ENCODE results near the gene ORC3.

The ORC3 gene

DNA sequence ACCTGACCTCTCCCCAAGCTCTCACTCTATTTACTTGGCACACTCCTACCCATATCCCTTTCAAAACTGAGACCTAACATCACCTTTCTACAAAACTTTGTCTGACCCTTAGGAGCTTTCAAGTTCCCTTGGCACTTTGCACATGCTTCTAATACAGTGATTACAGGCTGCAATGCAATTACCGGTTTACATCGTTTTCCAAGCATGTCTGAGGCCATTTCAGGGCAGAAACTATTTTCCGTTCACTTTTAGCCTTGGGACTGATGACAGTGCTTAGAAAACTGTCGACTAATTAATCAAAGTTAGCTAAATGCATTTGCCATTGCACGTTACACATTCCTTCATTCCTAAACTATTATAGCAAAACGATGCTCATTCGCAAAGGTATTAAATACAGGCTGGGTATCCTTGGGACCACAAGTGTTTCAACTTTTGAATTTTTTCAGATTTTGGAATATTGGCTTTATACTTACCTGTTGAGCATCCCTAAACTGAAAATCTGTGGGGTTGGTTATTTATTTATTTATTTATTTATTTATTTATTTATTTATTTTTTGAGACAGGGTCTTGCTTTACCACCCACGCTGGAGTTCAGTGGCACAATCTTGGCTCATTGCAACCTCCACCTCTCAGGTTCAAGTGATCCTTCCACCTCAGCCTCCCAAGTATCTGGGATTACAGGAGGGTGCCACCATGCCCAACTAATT is 3.4 kb upstream of the ORC3 start:
- TF ChIP-seq, protein P1, sequence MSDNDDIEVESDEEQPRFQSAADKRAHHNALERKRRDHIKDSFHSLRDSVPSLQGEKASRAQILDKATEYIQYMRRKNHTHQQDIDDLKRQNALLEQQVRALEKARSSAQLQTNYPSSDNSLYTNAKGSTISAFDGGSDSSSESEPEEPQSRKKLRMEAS (IDR thresholded peaks at IDR 0.05) = no peak
- TF ChIP-seq TEAD4 (IDR thresholded peaks at IDR 0.05) (no peak), EGR1 (IDR thresholded peaks at IDR 0.05) (no peak)
- TF ChIP-seq, protein P2, sequence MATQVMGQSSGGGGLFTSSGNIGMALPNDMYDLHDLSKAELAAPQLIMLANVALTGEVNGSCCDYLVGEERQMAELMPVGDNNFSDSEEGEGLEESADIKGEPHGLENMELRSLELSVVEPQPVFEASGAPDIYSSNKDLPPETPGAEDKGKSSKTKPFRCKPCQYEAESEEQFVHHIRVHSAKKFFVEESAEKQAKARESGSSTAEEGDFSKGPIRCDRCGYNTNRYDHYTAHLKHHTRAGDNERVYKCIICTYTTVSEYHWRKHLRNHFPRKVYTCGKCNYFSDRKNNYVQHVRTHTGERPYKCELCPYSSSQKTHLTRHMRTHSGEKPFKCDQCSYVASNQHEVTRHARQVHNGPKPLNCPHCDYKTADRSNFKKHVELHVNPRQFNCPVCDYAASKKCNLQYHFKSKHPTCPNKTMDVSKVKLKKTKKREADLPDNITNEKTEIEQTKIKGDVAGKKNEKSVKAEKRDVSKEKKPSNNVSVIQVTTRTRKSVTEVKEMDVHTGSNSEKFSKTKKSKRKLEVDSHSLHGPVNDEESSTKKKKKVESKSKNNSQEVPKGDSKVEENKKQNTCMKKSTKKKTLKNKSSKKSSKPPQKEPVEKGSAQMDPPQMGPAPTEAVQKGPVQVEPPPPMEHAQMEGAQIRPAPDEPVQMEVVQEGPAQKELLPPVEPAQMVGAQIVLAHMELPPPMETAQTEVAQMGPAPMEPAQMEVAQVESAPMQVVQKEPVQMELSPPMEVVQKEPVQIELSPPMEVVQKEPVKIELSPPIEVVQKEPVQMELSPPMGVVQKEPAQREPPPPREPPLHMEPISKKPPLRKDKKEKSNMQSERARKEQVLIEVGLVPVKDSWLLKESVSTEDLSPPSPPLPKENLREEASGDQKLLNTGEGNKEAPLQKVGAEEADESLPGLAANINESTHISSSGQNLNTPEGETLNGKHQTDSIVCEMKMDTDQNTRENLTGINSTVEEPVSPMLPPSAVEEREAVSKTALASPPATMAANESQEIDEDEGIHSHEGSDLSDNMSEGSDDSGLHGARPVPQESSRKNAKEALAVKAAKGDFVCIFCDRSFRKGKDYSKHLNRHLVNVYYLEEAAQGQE (IDR thresholded peaks at IDR 0.05; ENCODE audit: low read depth) = no peak
- TF ChIP-seq, protein P3, sequence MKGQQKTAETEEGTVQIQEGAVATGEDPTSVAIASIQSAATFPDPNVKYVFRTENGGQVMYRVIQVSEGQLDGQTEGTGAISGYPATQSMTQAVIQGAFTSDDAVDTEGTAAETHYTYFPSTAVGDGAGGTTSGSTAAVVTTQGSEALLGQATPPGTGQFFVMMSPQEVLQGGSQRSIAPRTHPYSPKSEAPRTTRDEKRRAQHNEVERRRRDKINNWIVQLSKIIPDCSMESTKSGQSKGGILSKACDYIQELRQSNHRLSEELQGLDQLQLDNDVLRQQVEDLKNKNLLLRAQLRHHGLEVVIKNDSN (IDR thresholded peaks at IDR 0.05) = no peak

DNA sequence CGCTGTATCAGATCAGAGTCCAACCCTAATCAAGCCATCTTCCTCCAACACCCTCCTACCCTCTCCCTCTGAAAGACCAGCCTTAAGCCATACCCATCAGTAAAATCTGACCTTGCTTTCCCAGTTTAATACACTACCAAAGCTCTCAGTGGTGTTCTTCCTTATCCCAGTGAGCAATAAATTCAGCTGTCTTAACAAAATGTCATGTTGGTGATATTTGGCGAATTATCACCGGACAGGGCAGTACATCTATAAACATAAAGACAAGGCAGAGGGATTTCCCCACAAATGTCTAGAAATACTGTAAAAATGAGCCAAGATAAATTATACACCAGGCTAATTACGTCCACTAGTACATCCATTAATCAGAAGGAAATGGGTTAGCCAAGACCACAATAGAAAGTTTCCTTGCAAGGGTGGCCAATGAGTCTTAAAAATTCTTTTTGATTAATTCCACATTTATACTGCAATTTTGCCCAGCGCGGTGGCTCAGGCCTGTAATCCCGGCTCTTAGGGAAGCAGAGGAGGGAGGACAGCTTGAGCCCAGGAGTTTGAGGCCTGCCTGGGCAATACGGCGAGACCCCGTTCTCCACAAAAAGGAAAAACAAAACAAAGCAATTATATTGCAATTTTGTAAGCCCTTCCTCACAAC is 1.1 kb upstream of the ORC3 start:
- no peak for TF ChIP-seq EGR1 (IDR thresholded peaks at IDR 0.05)
- no peak for TF ChIP-seq CEBPB (IDR thresholded peaks at IDR 0.05)
- no peak for TF ChIP-seq FOXM1 (IDR thresholded peaks at IDR 0.05; ENCODE audit: borderline replicate concordance, low read depth)
- TF ChIP-seq NFIC (IDR thresholded peaks at IDR 0.05) = no peak

DNA sequence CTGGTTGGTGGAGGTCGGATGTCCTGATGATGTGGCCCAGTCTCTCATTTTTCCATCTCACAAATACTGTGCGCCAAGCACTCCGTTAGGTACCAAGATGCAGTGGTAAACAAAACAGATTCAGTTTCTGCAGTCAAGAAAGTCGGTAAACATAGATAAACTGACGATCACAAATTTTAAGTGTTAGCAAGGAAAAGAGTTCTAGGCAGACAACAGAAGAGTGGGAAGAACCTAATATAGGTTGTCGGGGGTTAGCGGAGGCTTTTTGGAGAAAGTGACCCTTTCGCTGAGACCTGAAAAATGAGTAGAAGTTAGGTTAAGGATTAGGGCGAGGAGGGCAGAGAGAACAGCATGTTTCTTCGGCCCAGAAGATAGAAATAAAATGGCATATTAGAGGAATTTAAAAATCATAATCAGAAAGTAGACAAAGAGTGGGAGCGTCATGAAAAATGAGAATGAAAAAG is 514 bp downstream of the ORC3 start:
- TF ChIP-seq ZBTB7A (IDR thresholded peaks at IDR 0.05; ENCODE audit: low read depth) (no peak), NFIC (IDR thresholded peaks at IDR 0.05) (no peak), TAF1 (IDR thresholded peaks at IDR 0.05; ENCODE audit: low read depth) (no peak), EP300 (IDR thresholded peaks at IDR 0.05; ENCODE audit: borderline replicate concordance) (no peak), YY1 (IDR thresholded peaks at IDR 0.05; ENCODE audit: low read depth) (no peak), CEBPB (IDR thresholded peaks at IDR 0.05) (no peak), TEAD4 (IDR thresholded peaks at IDR 0.05) (no peak), RAD21 (IDR thresholded peaks at IDR 0.05; ENCODE audit: low read depth) (no peak)
- TF ChIP-seq, protein P1 (IDR thresholded peaks at IDR 0.05) = no peak
- TF ChIP-seq, protein P2 (IDR thresholded peaks at IDR 0.05; ENCODE audit: low read depth) = no peak

DNA sequence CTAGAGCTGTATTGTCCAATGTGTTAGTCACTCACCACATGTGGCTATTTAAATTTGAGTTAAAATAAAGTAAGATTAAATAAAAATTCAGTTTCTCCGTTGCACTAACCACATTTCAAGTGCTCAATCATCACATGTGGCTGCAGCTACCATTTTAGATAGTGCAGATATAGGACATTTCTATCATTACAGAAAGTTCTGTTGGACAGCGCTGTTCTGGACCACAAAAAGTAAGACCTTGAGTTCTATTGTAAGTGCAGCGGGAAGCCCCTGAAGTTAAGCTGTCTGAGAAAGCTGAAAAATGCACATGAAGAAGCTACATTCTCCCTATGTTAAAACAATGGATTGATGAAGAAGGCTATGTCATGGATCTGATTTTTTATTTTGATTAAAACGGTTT is 1.1 kb downstream of the ORC3 start:
- no peak for TF ChIP-seq TEAD4 (IDR thresholded peaks at IDR 0.05)
- TF ChIP-seq RAD21 (IDR thresholded peaks at IDR 0.05; ENCODE audit: low read depth) = no peak
- TF ChIP-seq NFIC (IDR thresholded peaks at IDR 0.05) = no peak
- no peak for TF ChIP-seq TCF12 (IDR thresholded peaks at IDR 0.05; ENCODE audit: low read depth)
- TF ChIP-seq, protein P1 (IDR thresholded peaks at IDR 0.05) = no peak
- TF ChIP-seq, protein P2 (IDR thresholded peaks at IDR 0.05; ENCODE audit: low read depth) = no peak
- no peak for TF ChIP-seq EGR1 (IDR thresholded peaks at IDR 0.05)
- TF ChIP-seq, protein P3 (IDR thresholded peaks at IDR 0.05) = no peak
- no peak for TF ChIP-seq CREB1 (IDR thresholded peaks at IDR 0.05; ENCODE audit: low read depth)

DNA sequence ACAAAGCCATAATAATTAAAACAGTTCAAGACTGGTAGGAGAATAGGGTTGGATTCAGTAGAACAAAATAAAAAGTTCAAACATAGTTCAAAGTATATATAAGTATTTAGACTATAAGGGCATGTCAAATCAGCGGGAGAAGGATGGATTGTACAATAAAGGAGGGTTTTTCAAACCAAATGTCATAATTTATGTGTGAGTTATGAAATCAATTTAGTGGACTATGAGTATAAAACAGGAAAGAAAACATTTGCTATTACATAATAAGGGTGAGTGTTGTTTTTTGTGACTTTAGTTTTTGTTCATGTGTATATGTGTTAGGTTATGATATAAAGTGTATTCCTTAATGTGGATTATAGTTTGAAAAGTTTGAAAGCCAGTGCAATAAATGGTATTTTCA is 10.6 kb downstream of the ORC3 start:
- TF ChIP-seq CEBPB (IDR thresholded peaks at IDR 0.05) (no peak), TCF12 (IDR thresholded peaks at IDR 0.05; ENCODE audit: low read depth) (no peak), NFIC (IDR thresholded peaks at IDR 0.05) (no peak), TAF1 (IDR thresholded peaks at IDR 0.05; ENCODE audit: low read depth) (no peak), FOXM1 (IDR thresholded peaks at IDR 0.05; ENCODE audit: borderline replicate concordance, low read depth) (no peak), CREB1 (IDR thresholded peaks at IDR 0.05; ENCODE audit: low read depth) (no peak), ZBTB7A (IDR thresholded peaks at IDR 0.05; ENCODE audit: low read depth) (no peak), EP300 (IDR thresholded peaks at IDR 0.05; ENCODE audit: borderline replicate concordance) (no peak), YY1 (IDR thresholded peaks at IDR 0.05; ENCODE audit: low read depth) (no peak), RAD21 (IDR thresholded peaks at IDR 0.05; ENCODE audit: low read depth) (no peak), EGR1 (IDR thresholded peaks at IDR 0.05) (no peak), TEAD4 (IDR thresholded peaks at IDR 0.05) (no peak)
- TF ChIP-seq, protein P2 (IDR thresholded peaks at IDR 0.05; ENCODE audit: low read depth) = no peak
- TF ChIP-seq, protein P3 (IDR thresholded peaks at IDR 0.05) = no peak
- TF ChIP-seq, protein P1 (IDR thresholded peaks at IDR 0.05) = no peak
